ENCODE measurements around the gene LMF2.

DNA sequence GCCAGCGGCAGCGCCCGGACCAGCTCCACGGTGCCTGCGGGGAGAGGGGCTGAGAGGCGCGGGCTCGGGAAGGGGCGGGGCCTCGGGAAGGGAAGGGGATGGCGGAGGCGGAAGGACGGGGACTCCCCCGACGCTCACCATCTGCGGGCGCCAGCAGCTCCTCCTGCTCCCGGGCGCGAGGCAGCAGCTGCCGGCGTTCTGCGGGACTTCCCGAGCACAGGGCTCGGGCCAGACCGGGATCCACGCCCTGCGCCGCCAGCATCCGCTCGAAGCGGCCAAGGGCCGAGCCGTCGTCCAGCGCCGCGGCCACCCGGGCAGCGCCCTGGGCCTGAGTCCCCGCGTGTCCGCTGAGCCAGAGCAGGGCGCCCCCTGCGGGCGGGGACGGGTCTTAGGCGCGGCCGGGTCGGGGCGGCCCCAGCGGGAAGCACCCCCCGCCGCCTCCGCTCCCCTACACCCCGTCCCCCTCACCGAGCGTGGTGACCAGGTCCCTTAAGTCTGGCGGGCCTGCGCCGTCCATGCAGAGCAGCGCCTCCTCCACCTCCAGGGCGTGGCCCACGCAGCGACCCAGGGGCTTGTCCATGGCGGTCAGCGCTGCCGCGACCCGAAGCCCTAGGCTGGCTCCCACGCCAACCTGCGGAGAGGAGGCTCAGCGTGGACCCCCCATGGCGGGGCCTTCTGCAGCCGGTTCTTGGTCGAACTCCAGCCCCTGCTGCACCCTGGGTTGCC, 18.8 kb upstream of the LMF2 start:
- TF ChIP-seq, protein P1, sequence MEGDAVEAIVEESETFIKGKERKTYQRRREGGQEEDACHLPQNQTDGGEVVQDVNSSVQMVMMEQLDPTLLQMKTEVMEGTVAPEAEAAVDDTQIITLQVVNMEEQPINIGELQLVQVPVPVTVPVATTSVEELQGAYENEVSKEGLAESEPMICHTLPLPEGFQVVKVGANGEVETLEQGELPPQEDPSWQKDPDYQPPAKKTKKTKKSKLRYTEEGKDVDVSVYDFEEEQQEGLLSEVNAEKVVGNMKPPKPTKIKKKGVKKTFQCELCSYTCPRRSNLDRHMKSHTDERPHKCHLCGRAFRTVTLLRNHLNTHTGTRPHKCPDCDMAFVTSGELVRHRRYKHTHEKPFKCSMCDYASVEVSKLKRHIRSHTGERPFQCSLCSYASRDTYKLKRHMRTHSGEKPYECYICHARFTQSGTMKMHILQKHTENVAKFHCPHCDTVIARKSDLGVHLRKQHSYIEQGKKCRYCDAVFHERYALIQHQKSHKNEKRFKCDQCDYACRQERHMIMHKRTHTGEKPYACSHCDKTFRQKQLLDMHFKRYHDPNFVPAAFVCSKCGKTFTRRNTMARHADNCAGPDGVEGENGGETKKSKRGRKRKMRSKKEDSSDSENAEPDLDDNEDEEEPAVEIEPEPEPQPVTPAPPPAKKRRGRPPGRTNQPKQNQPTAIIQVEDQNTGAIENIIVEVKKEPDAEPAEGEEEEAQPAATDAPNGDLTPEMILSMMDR (IDR thresholded peaks at IDR 0.05; ENCODE audit: control extremely low read depth in 1 of 3, insufficient read depth in 1 of 3, low read depth in 1 of 3, low read length in 3 of 3), result peak; percentile 18 to 50 (median 27); a peak in 3 of 4 replicates
- TF ChIP-seq EGR1 (IDR thresholded peaks at IDR 0.05; ENCODE audit: borderline replicate concordance, low read depth, low read length) (no peak), SIRT6 (IDR thresholded peaks at IDR 0.05; ENCODE audit: low read length) (no peak), KDM1A (IDR thresholded peaks at IDR 0.05; ENCODE audit: borderline replicate concordance, low read length) (no peak), MAFK (IDR thresholded peaks at IDR 0.05; ENCODE audit: low read depth, low read length) (no peak), POLR2A (IDR thresholded peaks at IDR 0.05; ENCODE audit: control extremely low read depth in 1 of 2, low read depth in 2 of 2, low read length in 2 of 2) (no peak), CEBPB (IDR thresholded peaks at IDR 0.05; ENCODE audit: low read depth, low read length) (no peak), ASH2L (IDR thresholded peaks at IDR 0.05; ENCODE audit: low read length) (peak; percentile 7), EP300 (IDR thresholded peaks at IDR 0.05; ENCODE audit: borderline replicate concordance in 1 of 2, low read depth in 2 of 2, low read length in 2 of 2) (no peak), GTF2F1 (IDR thresholded peaks at IDR 0.05; ENCODE audit: borderline replicate concordance, low read depth, low read length) (no peak)
- TF ChIP-seq, protein P2, sequence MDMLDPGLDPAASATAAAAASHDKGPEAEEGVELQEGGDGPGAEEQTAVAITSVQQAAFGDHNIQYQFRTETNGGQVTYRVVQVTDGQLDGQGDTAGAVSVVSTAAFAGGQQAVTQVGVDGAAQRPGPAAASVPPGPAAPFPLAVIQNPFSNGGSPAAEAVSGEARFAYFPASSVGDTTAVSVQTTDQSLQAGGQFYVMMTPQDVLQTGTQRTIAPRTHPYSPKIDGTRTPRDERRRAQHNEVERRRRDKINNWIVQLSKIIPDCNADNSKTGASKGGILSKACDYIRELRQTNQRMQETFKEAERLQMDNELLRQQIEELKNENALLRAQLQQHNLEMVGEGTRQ (IDR thresholded peaks at IDR 0.05; ENCODE audit: low read length), result no peak
- TF ChIP-seq, protein P3, sequence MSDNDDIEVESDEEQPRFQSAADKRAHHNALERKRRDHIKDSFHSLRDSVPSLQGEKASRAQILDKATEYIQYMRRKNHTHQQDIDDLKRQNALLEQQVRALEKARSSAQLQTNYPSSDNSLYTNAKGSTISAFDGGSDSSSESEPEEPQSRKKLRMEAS (IDR thresholded peaks at IDR 0.05), result no peak; the same call in 1 of the 2 replicates

Data from H1 (cell line).